ENCODE measurements around the gene NTRK1.

The NTRK1 gene

DNA sequence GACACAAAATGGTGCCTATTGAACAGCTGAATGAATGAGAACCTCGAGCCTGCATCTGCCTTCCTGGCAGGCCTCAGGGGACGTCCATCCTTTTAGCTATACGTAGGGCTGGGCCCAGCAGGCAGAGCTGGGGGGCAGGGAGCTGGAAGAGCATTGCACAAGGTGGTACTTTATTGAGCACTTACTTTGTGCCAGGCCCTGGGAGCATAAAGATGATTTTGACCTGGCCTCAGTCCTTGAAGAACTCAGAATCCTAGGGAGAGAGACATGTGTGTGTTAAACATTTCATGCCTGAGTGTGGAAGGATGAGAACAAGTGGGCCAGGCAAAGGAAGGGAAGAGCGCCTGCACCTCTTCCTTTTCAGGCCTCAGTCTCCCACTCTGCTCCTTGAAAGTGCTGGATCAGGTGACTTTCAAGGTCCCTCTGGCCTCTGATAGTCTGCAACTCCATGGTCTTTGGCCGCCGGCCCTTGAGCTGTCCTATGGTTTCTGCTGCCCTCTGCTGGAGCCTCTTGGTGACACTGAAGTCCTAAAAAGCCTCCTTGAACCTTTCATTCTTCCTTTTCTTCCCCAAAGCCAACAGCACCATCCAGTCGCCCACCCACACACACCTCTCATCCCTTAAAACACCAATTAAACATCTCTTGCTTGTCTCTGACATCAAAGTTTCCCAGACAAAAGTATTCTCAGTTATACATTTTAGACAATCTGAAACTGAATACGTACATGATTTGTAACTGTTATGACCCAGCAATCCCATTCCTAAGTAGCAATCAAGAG, 29.3 kb downstream of the NTRK1 start:
- H3K4me3 ChIP-seq (ENCODE audit: low read depth, low read length) = no peak overlapping the region
- TF ChIP-seq CTCF (IDR thresholded peaks at IDR 0.05; ENCODE audit: borderline replicate concordance, insufficient read depth, low read depth, low read length) = peak; percentile 83

- TF ChIP-seq CTCF (IDR thresholded peaks at IDR 0.05; ENCODE audit: borderline replicate concordance, insufficient read depth, low read depth, low read length) = peak; percentile 84
- no peak overlapping the region for H3K4me3 ChIP-seq (ENCODE audit: low read depth, low read length)
These were observed 31.8 kb downstream of the NTRK1 start for GRCh38 chr1:156892190-156893047.

DNA sequence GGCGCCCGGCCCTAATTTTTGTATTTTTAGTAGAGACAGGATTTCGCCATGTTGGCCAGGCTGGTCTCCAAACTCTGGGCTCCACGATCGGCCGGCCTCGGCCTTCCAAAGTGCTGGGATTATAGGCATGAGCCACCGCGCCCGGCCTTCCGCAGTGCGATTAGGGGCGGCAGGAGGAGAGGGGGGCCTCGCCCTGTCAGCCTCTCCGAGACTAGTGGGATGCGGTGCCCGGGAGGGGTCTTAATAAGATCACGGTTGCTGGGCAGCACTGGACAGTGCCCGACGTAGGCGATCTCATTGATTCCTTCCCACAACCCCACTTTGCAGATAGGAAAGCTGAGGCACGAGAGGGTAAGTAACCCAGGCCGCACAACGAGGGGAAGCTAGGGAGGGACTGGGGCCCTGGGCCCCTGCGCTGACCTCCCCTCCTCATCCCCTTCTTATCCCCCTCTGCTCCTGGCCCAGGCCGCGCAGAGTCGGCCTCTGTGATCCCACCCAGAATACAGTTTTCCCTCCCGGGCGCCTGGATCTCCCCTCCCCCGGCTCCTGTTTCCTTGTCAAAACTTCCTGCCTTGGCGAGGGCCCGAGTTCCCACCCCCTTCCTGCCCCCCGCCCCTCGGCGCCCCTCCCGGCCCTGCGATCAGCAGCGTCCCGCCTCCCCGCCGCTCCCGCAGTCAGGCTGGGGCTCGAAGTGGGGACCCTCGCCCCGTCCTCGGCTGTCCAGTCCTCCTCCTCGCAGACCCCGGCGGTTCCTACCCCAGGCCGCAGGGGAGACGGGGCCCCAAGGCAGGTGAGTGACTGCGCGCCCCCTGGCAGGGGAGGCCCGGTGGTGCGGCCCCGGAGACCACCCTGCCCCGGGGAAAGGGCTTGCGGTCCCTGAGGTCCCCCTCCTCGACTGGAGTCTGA, 32.6 kb downstream of the NTRK1 start, which contains the start of gene PEAR1:
Gene PEAR1, plus strand, starts transcription at position 671 of the 906 bp plus-strand sequence. CDS start 10,209 bp downstream, outside the sequence.
- no peak for TF ChIP-seq CTCF (IDR thresholded peaks at IDR 0.05; ENCODE audit: borderline replicate concordance, insufficient read depth, low read depth, low read length)
- no peak within 1 kb of the TSS for H3K4me3 ChIP-seq (ENCODE audit: low read depth, low read length)

- H3K4me3 ChIP-seq (ENCODE audit: low read depth, low read length) = no peak overlapping the region
- TF ChIP-seq CTCF (IDR thresholded peaks at IDR 0.05; ENCODE audit: borderline replicate concordance, insufficient read depth, low read depth, low read length) = no peak
These were observed 33.3 kb downstream of the NTRK1 start for GRCh38 chr1:156894001-156894400.

GRCh38 chr1:156894711-156895454, 34.2 kb downstream of the NTRK1 start:
- no peak for TF ChIP-seq CTCF (IDR thresholded peaks at IDR 0.05; ENCODE audit: borderline replicate concordance, insufficient read depth, low read depth, low read length)
- H3K4me3 ChIP-seq (ENCODE audit: low read depth, low read length) = no peak overlapping the region

- no peak overlapping the region for H3K4me3 ChIP-seq (ENCODE audit: low read depth, low read length)
These were observed 34.8 kb downstream of the NTRK1 start for GRCh38 chr1:156895455-156895812.

More at GRCh38 chr1:156895455-156895812, 34.8 kb downstream of the NTRK1 start:
- TF ChIP-seq CTCF (IDR thresholded peaks at IDR 0.05; ENCODE audit: borderline replicate concordance, insufficient read depth, low read depth, low read length) = no peak

Data from GM12875 (cell line).